HG02840 (cell line): Measurements from ENCODE around the gene HSPB9.
"Not testable (repeated sequence)": the region's sequence is repeated elsewhere in the genome, so short reads cannot be mapped to it uniquely, and the experiment has no call there.

Experiments used
- ATAC-seq: cut with Tn5 transposase; IDR thresholded peaks from one replicate; pipeline ENCODE4 v1.9.1; 2021; ENCODE audit warnings: mild to moderate bottlenecking, moderate library complexity, moderate number of reproducible peaks; ENCODE audit not compliant: unreplicated experiment, low FRiP score

HSPB9 gene

DNA sequence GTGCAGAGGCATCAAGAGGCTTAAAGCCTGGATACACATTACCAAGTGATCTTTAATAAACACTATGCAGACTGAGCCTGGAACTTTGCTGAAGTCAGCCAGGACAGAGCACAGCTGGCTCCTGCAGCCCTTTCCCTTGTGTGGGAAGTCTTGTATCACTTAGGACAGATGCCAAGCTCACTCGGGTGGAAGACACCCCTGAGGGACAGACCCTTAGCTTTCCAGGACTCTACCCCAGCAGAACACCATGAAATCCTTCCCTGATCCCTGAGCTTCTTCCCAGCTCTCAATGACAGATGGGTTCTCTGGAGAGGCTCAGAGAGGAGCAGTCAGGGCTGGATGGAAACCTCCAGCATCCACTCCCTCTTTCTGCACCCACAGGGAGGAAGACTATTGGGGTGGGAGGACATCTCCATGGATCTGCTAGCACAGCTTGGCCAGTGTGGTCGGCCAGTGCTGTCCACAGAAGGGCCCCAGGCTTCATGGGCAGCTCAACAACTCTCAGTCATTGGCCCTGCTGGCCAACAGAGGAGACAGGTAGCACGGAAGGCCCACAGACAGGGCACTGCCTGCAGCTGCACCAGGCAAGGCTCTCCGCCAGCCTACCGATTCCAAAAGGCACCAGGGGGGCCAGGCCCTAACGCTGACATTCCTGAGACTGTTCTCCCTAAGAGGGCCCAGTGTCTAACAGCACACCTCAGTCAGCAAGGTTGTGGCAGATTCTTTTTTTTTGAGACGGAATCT is 16.3 kb downstream of the HSPB9 start:
- ATAC-seq: no peak

- not testable (repeated sequence) for ATAC-seq
Observed at GRCh38 chr17:42140690-42141089, 18.1 kb downstream of the HSPB9 start.

GRCh38 chr17:42141382-42141781 is 18.8 kb downstream of the HSPB9 start:
- no peak for ATAC-seq

GRCh38 chr17:42142371-42142896 is 19.8 kb downstream of the HSPB9 start:
- no peak for ATAC-seq

- ATAC-seq: not testable (repeated sequence)
Observed at GRCh38 chr17:42143138-42143537, 20.5 kb downstream of the HSPB9 start.

- ATAC-seq: no peak
Observed at GRCh38 chr17:42146911-42147607, 24.5 kb downstream of the HSPB9 start.

GRCh38 chr17:42153919-42154742 is 31.5 kb downstream of the HSPB9 start:
- no peak for ATAC-seq

DNA sequence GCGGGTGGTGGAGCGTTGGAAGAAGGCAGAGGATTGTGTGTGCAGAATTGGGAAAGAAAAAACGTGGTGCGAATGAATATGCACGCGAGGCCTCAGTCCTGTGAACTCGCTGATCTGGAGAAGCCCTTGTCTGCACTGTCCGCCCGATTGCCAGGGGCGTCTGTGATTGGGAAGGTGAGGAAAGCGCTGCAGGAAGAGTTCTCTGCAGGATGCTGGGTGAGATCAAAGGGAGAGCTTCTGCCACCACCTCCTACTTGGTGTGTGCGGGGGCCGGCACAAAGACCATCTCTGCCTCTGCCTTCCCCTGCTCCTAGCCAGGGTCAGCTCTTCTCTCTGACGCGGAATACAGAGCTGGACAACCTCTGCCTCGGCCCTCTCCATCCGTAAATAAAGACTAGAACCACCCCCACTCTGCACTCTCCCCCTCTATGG is 33.0 kb downstream of the HSPB9 start:
- no peak for ATAC-seq

DNA sequence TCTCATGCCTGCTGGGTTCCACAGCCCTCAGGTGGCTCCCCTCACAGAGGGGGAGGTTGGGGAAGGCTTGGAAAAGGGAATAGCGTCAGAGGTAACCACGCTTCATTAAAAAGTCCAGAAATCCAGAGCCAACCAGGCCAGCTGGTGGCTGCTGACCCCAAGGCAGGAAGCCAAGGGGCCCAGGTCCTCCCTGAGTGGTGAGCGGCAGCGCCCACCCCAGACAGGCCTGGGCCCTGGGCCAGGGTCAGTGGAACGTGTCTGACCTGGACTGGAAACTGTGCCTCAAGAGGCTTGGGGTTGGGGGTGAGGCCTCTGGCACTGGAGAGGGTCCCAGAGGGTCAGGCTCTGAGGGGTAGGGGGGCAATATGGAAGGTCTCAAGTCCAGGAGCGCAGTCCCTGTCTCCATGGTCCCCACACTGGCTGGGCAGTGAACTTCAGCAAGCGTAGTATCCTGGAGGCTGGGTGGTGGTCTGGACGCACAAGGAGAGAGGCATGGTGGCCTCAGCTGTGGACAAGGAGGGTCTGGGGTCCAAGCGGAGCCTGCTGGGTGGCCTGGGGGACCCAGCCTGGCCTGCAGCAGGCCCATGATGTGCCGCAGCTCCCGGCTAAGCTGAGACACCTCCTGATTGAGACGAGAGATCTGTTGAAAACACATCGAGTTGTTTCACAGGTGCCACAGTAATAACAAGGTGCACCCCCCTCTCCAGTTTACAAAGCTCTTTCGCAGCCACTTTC is 37.4 kb downstream of the HSPB9 start:
- ATAC-seq: no peak

- no peak for ATAC-seq
Observed at GRCh38 chr17:42160531-42160910, 37.9 kb downstream of the HSPB9 start.

DNA sequence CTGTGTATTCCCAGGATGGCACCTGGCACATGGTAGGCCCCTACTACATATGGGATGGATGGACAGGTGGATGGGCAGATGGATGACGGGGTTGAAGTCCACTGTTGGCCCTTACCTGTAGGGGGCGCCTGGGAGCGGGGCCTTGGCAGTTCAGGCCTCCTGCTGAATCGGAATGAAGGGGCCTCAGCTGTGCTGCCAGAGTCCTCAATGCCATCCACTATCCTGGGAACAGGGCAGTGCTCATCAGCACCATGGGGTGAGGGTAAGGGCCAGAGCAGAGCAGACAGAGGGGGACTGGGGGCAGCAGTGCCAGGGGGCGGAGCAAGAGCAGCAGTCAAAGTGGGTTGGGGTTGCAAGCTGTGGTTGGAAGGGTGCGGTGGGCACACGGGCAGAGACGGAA is 40.5 kb downstream of the HSPB9 start:
- ATAC-seq: no peak

DNA sequence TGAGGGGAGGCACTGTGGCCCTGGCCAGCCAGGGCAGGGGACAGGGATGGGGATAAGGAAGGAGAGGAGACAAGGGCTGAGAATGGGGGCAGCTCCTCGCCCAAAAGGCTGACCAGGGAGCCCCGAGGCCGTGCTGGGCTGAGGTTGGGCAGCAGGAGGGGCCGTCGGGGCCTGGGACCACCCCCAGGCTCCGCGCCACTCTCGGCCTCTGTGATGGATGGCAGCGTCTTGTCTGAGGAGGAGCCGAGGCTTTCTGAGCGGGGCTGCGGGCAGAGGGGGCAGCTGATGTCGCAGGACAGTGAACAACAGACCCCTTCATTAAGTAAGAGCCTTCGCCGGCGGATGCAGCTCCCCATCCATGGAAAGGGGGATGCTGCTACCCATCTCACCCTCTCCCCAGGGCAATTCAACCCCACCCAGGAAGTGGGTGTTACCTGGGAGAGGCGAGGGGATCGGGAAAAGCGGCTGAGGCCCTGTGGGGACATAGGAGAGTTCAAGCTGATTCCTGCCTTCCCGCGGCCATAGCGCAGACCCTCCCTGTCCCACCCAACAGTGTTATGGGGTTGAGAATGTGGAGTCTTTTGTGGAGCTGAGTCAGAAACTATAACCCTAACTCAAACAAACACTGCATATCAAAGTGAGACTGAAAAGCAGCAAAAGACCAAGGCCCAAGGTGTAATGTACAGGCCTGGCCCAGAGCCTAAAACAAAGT is 41.2 kb downstream of the HSPB9 start:
- ATAC-seq: no peak

- no peak for ATAC-seq
Observed at GRCh38 chr17:42165751-42166150, 43.1 kb downstream of the HSPB9 start.

- ATAC-seq: no peak
Observed at GRCh38 chr17:42166196-42166763, 43.7 kb downstream of the HSPB9 start.

GRCh38 chr17:42167807-42168206 is 45.2 kb downstream of the HSPB9 start:
- ATAC-seq: no peak

DNA sequence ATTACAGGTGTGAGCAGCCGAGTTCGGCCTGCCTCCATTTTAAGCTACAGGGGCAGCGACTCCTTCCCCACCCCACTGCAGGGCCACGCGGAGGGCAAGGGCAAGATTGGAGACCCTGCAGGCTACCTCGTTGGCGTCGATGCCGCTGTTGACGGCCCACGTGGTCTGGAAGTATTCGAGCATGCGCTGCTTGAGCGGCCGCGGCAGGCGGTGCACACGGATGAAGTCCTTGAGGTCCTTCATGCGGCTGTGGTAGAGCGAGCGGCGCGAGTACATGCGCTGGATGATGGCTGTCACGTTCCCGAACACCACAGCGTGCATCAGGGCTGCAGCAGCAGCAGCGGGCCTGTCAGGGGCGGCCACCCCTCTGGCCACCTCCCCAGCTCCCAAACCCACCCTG is 46.7 kb downstream of the HSPB9 start:
- no peak for ATAC-seq

DNA sequence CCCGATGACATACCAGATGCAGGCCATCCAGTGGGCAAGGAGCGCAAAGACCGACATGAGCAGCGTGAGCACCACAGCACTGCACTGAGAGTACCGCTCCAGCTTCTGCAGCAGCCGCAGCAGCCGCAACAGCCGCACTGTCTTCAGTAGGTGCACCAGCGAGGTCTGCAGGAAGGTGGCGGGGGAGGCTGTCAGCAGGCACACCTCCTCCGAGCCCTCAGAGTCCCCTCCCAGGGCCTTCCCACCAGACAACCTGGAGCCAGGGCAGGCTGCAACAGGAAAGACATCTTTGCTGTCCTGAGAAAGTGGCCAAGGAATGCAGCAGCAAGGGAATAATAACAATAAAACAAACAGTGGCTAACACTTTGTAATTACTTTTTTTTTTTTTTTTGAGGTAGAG is 49.2 kb downstream of the HSPB9 start:
- no peak for ATAC-seq
